Trophoblast cell (in vitro differentiated cells and primary cell): ENCODE data around the gene TNIK.

Source experiments
- DNase-seq, 2 donors: peaks; one replicate each; pipeline ENCODE4 v3.0.0-alpha.2; 2016
- H2AFZ ChIP-seq: 2 replicates; pipeline ENCODE4 v1.6.1; 2013; ENCODE audit warnings: low read length, moderate library complexity, mild to moderate bottlenecking; ENCODE audit not compliant: insufficient read depth, poor library complexity
- H2AK5ac ChIP-seq: 2 replicates; pipeline ENCODE4 v1.6.1; 2013; ENCODE audit warnings: mild to moderate bottlenecking, low read length
- H2BK120ac ChIP-seq: 2 replicates; pipeline ENCODE4 v1.6.1; 2013; ENCODE audit warnings: low read length, mild to moderate bottlenecking, moderate library complexity; ENCODE audit not compliant: insufficient read depth, poor library complexity
- H2BK12ac ChIP-seq: 2 replicates; pipeline ENCODE4 v1.6.1; 2013; ENCODE audit warnings: mild to moderate bottlenecking, low read length, moderate library complexity
- H2BK5ac ChIP-seq: 2 replicates; pipeline ENCODE4 v1.6.1; 2013; ENCODE audit warnings: low read length, low read depth, moderate library complexity, mild to moderate bottlenecking; ENCODE audit not compliant: poor library complexity
- H3K14ac ChIP-seq: 2 replicates; pipeline ENCODE4 v1.6.1; 2013; ENCODE audit warnings: mild to moderate bottlenecking, low read length
- H3K18ac ChIP-seq: 2 replicates; pipeline ENCODE4 v1.6.1; 2013; ENCODE audit warnings: mild to moderate bottlenecking, low read length
- H3K23ac ChIP-seq: 2 replicates; pipeline ENCODE4 v1.6.1; 2013; ENCODE audit warnings: low read length
- H3K27ac ChIP-seq: 2 replicates; pipeline ENCODE4 v1.5.1; 2013; ENCODE audit warnings: low read depth, mild to moderate bottlenecking, inconsistent platforms, low read length, moderate library complexity
- H3K27me3 ChIP-seq: 2 replicates; pipeline ENCODE4 v1.6.1; 2013; ENCODE audit warnings: inconsistent platforms, mild to moderate bottlenecking, low read length, moderate library complexity; ENCODE audit not compliant: insufficient read depth
- H3K36me3 ChIP-seq, 2 experiments: 1 replicate in 1 of 2; 2 replicates in 1 of 2; pipeline ENCODE4 v1.6.1; 2013; ENCODE audit warnings: low read length in 2 of 2, mild to moderate bottlenecking in 2 of 2, moderate library complexity in 1 of 2; ENCODE audit not compliant: insufficient read depth in 2 of 2, control insufficient read depth in 1 of 2
- H3K4ac ChIP-seq: 2 replicates; pipeline ENCODE4 v1.6.1; 2013; ENCODE audit warnings: low read depth, mild to moderate bottlenecking, low read length, moderate library complexity
- H3K4me1 ChIP-seq, 2 experiments: 1 replicate in 1 of 2; 2 replicates in 1 of 2; pipeline ENCODE4 v1.6.1; 2013; ENCODE audit warnings: low read length in 2 of 2, mild to moderate bottlenecking in 2 of 2, moderate library complexity in 1 of 2; ENCODE audit not compliant: insufficient read depth in 2 of 2, control insufficient read depth in 1 of 2
- H3K4me2 ChIP-seq: 2 replicates; pipeline ENCODE4 v1.6.1; 2013; ENCODE audit warnings: inconsistent platforms, mild to moderate bottlenecking, low read length, moderate library complexity
- H3K4me3 ChIP-seq: 2 replicates; pipeline ENCODE4 v1.5.1; 2013; ENCODE audit warnings: mild to moderate bottlenecking, low read depth, low read length, inconsistent platforms
- H3K79me1 ChIP-seq: one replicate; pipeline ENCODE4 v1.6.1; 2013; ENCODE audit warnings: low read length
- H3K79me2 ChIP-seq: 2 replicates; pipeline ENCODE4 v1.6.1; 2013; ENCODE audit warnings: low read length, mild to moderate bottlenecking; ENCODE audit not compliant: control insufficient read depth, insufficient read depth, poor library complexity
- H3K9ac ChIP-seq: 2 replicates; pipeline ENCODE4 v1.6.1; 2013; ENCODE audit warnings: mild to moderate bottlenecking, low read length
- H3K9me3 ChIP-seq: 2 replicates; pipeline ENCODE4 v1.6.1; 2013; ENCODE audit warnings: low read depth, mild to moderate bottlenecking, control low read depth, inconsistent platforms, low read length; ENCODE audit not compliant: insufficient read depth
- H4K12ac ChIP-seq: 2 replicates; pipeline ENCODE4 v1.6.1; 2013; ENCODE audit warnings: low read depth, mild to moderate bottlenecking, low read length, moderate library complexity
- H4K8ac ChIP-seq: 2 replicates; pipeline ENCODE4 v1.6.1; 2013; ENCODE audit warnings: low read depth, mild to moderate bottlenecking, low read length, moderate library complexity
- H4K91ac ChIP-seq: one replicate; pipeline ENCODE4 v1.6.1; 2013; ENCODE audit warnings: low read depth, mild to moderate bottlenecking, low read length, moderate library complexity
- WGBS: extraction: QIAGEN DNeasy Blood & Tissue Kit; methylation state at CpG from one replicate; pipeline ENCODE4 v1.1.7; 2013; ENCODE audit warnings: missing lambda C conversion rate; ENCODE audit not compliant: insufficient read length, insufficient coverage; ENCODE audit errors: extremely low coverage; 5-methylcytosine and 5-hydroxymethylcytosine counted together

The TNIK gene

DNA sequence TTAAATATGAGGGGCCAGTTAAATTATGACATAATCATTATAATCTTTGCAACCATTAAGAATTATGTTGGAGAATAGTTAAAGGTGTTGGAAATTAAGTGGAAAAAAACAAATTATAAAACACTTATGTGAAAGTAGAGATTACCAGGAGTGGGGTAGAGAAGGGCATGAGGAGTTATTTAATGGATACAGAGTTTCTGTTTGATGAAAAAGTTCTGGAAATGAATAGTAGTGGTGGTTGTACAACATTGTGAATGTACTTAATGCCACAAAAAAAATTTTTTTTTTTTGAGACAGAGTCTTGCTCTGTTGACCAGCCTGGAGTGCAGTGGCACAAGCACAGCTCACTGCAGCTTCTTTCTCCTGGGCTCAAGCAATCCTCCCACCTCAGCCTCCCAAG, 25.1 kb upstream of the TNIK start:
- H2BK12ac ChIP-seq = no peak overlapping the region
- H4K8ac ChIP-seq = no peak overlapping the region
- H3K27me3 ChIP-seq = no peaks in the 10 kb centered on the region
- H3K79me2 ChIP-seq = no peaks in the 10 kb centered on the region
- H3K4me1 ChIP-seq = peaks cover 2 to 8% of the 10 kb centered on the region in 2 experiments
- no peak overlapping the region for H3K23ac ChIP-seq
- H3K9ac ChIP-seq = no peak overlapping the region
- H3K4me2 ChIP-seq = no peak overlapping the region
- H2BK120ac ChIP-seq = no peak overlapping the region
- no peak overlapping the region for H3K27ac ChIP-seq
- no peak overlapping the region for H3K14ac ChIP-seq
- no peak overlapping the region for H3K4ac ChIP-seq
- H3K36me3 ChIP-seq = no peaks in the 10 kb centered on the region
- no peaks in the 10 kb centered on the region for H3K79me1 ChIP-seq
- no peak overlapping the region for H4K91ac ChIP-seq
- H3K9me3 ChIP-seq = no peaks in the 10 kb centered on the region
- H4K12ac ChIP-seq = no peak overlapping the region
- H3K4me3 ChIP-seq = no peak overlapping the region
- no peak overlapping the region for H2BK5ac ChIP-seq
- H2AK5ac ChIP-seq = no peak overlapping the region
- H3K18ac ChIP-seq = no peak overlapping the region
- DNase-seq = no peak
- H2AFZ ChIP-seq = no peak overlapping the region

GRCh38 chr3:171481011-171481410, 20.8 kb upstream of the TNIK start:
- H3K27me3 ChIP-seq = no peaks in the 10 kb centered on the region
- H2BK12ac ChIP-seq = no peak overlapping the region
- H2AFZ ChIP-seq = no peak overlapping the region
- H4K12ac ChIP-seq = no peak overlapping the region
- DNase-seq = no peak
- H2AK5ac ChIP-seq = no peak overlapping the region
- H4K91ac ChIP-seq = no peak overlapping the region
- H3K4me2 ChIP-seq = no peak overlapping the region
- H3K79me1 ChIP-seq = no peaks in the 10 kb centered on the region
- H3K9ac ChIP-seq = no peak overlapping the region
- no peaks in the 10 kb centered on the region for H3K9me3 ChIP-seq
- H3K4me1 ChIP-seq = peaks cover 0 to 2% of the 10 kb centered on the region in 2 experiments
- no peak overlapping the region for H2BK120ac ChIP-seq
- H3K79me2 ChIP-seq = no peaks in the 10 kb centered on the region
- H4K8ac ChIP-seq = no peak overlapping the region
- H3K4me3 ChIP-seq = no peak overlapping the region
- no peak overlapping the region for H3K23ac ChIP-seq
- H3K18ac ChIP-seq = no peak overlapping the region
- no peaks in the 10 kb centered on the region for H3K36me3 ChIP-seq
- no peak overlapping the region for H2BK5ac ChIP-seq
- WGBS = no CpG with 5 or more reads among the region's 1 CpG
- H3K27ac ChIP-seq = no peak overlapping the region
- no peak overlapping the region for H3K4ac ChIP-seq
- H3K14ac ChIP-seq = no peak overlapping the region

- Histone ChIP-seq H2AK5ac (no peak overlapping the region), H3K18ac (no peak overlapping the region), H3K4me1 (peaks cover 0 to 2% of the 10 kb centered on the region in 2 experiments), H2BK12ac (no peak overlapping the region), H3K9me3 (no peaks in the 10 kb centered on the region), H3K14ac (no peak overlapping the region), H3K27me3 (no peaks in the 10 kb centered on the region), H3K79me2 (no peaks in the 10 kb centered on the region), H2BK5ac (no peak overlapping the region), H3K4ac (no peak overlapping the region), H3K79me1 (no peaks in the 10 kb centered on the region), H3K9ac (no peak overlapping the region), H3K23ac (no peak overlapping the region), H3K4me2 (no peak overlapping the region), H3K36me3 (no peaks in the 10 kb centered on the region), H2BK120ac (no peak overlapping the region), H3K27ac (no peak overlapping the region), H2AFZ (no peak overlapping the region), H3K4me3 (no peak overlapping the region), H4K8ac (no peak overlapping the region), H4K91ac (no peak overlapping the region), H4K12ac (no peak overlapping the region)
- no CpG with 5 or more reads among the region's 1 CpG for WGBS
- DNase-seq = no peak
Observed at GRCh38 chr3:171480526-171480925, 20.3 kb upstream of the TNIK start.

DNA sequence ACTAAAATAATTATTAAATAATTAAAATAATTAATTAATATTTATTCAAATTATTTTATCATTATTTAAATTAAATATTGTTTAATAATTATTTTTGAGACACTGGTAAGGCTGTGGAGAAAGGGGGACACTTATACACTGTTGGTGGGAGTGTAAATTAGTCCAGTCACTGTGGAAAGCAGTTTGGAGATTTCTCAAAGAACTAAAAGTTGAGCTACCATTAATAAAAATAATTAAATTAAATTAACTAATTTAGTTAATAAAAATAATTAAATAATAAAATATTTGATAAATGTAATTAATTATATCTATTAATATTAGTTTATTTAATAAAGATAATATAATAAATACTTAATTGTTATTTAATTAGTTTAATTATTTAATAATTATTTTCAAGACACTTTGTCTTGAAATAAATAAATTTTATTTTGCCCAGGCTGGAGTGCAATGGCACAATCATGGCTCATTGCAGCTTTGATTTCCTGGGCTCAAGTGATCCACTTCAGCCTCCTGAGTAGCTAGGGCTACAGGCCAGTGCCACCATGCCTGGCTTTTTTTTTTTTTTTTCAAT, 16.4 kb upstream of the TNIK start:
- DNase-seq = no peak
- Histone ChIP-seq H3K14ac (no peak overlapping the region), H2BK5ac (no peak overlapping the region), H3K18ac (no peak overlapping the region), H3K4me2 (no peak overlapping the region), H3K4me1 (no peaks in the 10 kb centered on the region), H4K91ac (no peak overlapping the region), H4K12ac (no peak overlapping the region), H2BK120ac (no peak overlapping the region), H3K79me2 (no peaks in the 10 kb centered on the region), H3K23ac (no peak overlapping the region), H3K4me3 (no peak overlapping the region), H2BK12ac (no peak overlapping the region), H3K9me3 (no peaks in the 10 kb centered on the region), H4K8ac (no peak overlapping the region), H2AFZ (no peak overlapping the region), H3K4ac (no peak overlapping the region), H3K27ac (no peak overlapping the region), H3K27me3 (no peaks in the 10 kb centered on the region), H3K36me3 (no peaks in the 10 kb centered on the region), H2AK5ac (no peak overlapping the region), H3K9ac (no peak overlapping the region), H3K79me1 (no peaks in the 10 kb centered on the region)
